GM23248 (cell line): Measurements from ENCODE around the gene MRPL10.

Source experiments
- EZH2 ChIP-seq: fragments of 200-600 bp; sonication (generic); IDR thresholded peaks from 2 replicates; pipeline ENCODE4 v1.6.1; 2018; ENCODE audit warnings: antibody characterized with exemption, mild to moderate bottlenecking; ENCODE audit not compliant: insufficient read depth, poor library complexity, severe bottlenecking
- EZH2phosphoT487 ChIP-seq: fragments of 200-600 bp; sonication (generic); IDR thresholded peaks from 2 replicates; pipeline ENCODE4 v1.6.1; 2018; ENCODE audit warnings: antibody characterized with exemption, moderate library complexity, mild to moderate bottlenecking, low read depth; ENCODE audit not compliant: insufficient read depth

- TF ChIP-seq EZH2phosphoT487 (no peak), EZH2 (no peak)
These were observed 38.7 kb upstream of the MRPL10 start for GRCh38 chr17:47870056-47870455.
